Fibroblast of skin of right biceps (primary cell): ENCODE measurements around the gene MAB21L4.
"Not testable (repeated sequence)": the region's sequence is repeated elsewhere in the genome, so short reads cannot be mapped to it uniquely, and the experiment has no call there.

Source experiments
- DNase-seq: peaks from one replicate; pipeline ENCODE4 v3.0.0-alpha.2; 2013

Gene MAB21L4

DNA sequence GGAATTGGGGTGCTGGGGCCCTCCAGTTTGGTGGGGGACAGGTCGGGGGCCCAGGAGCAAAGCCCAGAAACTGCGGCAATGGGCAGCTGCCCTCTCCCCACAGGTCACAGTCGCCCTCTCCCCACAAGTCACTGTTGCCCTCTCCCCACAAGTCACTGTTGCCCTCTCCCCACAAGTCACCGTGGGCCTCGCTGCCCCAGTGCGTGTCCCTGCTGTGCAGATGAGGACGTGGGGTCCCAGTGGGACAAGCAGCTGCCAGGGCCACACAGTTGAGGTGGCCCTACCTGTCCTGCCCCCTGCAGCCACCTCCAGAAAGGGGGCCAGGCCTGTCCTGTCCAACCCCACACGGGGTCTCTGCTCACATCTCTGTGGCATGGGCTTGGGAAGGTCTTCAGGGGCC, 40.3 kb downstream of the MAB21L4 start:
- DNase-seq = no peak

DNA sequence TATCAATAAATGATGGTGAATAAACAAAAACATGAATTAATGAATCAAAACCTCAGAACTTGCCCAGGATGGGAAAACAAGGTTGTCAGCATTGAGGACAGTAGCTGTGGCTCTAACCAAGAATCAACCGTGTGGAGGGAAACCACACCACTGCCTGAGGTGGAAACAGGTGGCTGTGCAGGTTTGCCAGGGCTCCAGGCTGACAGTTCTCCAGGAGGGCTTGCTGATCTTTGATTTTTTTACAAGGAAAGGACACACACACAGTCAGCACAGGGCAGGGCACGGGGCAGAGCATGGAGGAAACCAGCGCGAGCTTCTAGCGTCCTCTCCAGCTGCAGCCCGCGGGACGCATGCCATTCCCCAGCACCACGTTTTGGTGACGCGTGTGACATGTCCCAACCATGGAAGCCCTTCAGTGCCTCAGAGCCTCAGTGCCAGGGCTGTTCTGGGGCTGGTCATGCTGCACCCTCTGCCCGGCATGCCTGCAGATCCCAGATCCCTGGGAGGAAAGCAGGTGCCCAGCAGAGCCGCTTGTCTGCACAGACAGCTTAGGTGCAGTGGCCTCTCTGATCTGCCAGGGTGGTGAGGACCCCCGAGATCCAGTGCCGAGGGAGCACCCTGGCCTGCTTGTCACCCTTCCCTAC, 43.2 kb downstream of the MAB21L4 start:
- DNase-seq = no peak

DNA sequence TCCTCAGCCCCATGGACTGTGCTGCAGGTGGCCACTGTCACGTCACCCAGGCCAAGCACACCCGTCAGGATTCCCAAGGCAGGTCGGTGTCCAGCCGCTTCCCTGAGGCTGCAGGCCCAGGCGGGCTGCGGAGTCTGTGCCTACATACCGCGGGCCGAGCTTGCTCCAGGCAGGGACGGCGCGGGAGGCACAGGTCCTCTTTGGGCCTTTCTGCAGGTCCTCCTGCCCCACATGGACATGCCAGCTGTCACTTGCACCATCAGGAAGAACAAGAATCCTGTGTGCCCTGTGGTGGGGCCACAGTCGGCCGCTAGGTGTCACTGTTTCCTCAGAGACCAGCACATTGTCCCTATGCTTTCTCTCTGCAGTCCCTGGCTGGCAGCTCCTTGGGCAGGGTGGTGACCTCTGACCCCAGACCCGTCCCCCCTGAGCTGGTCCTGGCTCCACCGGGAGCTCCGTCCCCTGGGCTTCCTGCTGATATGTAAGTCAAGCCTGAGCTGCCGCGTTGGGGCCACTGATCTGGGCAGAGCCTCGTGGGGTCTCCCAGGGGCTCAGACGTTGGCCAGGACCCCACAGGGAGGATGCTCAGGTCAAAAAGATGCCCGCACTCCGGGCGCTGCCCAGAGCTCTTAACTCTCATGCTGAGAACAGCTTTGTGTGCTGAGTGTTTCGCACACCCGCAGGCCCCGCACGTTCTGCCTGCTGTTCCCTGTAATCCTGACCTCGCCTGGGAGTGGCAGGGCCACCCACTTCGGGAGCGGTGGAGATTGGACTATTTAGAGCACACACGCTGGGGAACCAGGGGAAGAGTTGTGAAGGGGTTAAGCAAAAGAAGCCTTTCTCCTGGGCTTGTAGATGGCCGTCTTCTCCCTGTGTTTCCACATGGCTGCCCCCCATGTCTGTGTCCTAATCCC, 44.6 kb downstream of the MAB21L4 start:
- DNase-seq = peak; percentile 62

DNA sequence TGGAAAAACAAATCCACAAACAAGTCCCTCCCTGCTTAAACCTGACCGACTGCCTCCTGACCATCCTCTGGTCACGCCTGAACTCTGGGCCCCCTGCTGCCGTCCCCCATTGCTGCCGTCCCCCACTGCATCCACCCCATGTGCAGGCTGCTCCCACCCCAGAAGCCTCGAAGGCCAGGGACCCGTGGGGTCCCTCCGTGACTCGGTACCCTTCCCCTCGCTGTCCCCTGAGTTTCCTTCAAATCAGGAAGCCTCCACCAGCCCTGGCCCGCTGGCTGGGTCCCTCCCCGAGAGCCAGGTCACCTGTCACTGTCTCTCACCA, 45.2 kb downstream of the MAB21L4 start:
- DNase-seq = no peak

DNA sequence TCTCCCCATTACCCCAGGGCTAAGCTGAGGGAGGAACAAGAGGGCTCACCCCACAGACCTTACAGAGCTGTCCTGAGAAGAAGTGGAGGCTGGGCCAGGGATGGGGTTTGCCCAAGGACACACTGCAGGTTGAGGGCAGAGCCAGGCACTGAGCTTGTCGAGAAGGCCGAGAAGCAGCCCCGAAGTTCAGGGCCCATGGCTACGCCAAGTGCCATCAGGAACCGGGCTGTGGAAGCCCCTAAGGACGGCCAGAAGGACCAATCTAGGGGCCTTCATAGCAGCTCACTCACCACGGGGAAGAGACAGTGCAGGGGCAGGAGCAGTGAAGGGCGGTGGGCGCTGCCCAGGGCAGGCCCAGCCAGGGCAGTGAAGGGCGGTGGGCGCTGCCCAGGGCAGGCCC, 45.9 kb downstream of the MAB21L4 start:
- no peak for DNase-seq

GRCh38 chr2:240848900-240849680, 46.9 kb downstream of the MAB21L4 start:
- no peak for DNase-seq

DNA sequence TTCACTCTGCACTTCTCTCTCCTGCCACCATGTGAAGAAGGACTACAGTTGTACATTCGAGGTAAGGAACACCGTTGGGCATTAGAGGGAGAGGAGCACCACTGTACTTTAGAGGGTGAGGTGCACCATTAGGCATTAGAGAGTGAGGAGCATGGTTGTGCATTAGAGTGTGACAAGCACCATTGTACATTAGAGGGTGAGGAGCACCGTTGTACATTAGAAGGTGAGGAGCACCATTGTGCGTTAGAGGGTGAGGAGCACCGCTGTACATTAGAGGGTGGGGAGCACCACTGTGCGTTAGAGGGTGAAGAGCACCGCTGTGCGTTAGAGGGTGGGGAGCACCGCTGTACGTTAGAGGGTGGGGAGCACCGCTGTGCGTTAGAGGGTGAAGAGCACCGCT, 48.1 kb downstream of the MAB21L4 start:
- DNase-seq = no peak

DNA sequence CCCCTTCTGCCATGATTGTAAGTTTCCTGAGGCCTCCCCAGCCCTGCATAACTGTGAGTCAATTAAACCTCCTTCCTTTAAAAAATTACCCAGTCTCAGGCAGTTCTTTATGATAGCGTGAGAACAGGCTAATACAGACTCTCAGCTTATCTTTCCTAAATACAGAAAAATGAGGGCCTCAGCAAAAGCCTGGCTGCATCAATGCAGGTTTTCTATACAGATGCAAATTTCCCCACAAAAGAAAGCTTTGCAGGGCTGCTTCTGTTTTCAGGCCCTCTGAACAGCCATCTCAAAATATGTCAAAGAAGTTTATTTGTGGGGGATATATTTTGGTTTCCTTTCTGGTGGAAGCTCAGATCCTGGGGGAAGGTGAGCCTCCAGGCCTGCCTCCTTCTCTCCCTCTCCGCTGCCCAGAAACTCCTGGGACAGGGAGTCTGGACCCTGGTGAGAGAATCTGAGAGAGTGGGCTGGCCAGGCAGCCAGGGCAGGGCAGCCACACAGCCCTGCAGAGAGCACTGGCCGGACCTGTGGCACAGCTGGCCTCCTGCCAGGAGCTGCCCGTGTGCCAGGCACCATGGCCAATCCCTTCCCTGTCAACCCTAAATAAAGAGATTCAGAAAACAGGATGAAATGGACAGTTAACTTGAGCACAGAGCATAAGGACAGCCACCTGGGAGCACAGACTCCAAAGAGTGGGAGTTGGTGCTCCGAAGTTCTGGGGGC, 48.9 kb downstream of the MAB21L4 start:
- DNase-seq = no peak

DNA sequence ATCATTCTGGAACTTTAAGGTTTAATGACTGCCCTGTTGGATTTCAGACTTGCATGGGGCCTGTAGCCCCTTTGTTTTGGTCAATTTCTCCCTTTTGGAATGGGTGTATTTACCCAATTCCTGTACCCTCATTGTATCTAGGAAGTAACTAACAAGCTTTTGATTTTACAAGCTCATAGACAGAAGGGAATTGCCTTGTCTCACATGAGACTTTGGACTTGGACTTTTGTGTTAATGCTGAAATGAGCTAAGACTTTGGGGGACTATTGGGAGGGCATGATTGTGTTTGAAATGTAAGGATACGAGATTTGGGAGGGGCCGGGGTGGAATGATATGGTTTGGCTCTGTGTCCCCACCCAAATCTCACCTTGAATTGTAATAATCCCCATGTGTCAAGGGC, 49.6 kb downstream of the MAB21L4 start:
- DNase-seq = not testable (repeated sequence)

DNA sequence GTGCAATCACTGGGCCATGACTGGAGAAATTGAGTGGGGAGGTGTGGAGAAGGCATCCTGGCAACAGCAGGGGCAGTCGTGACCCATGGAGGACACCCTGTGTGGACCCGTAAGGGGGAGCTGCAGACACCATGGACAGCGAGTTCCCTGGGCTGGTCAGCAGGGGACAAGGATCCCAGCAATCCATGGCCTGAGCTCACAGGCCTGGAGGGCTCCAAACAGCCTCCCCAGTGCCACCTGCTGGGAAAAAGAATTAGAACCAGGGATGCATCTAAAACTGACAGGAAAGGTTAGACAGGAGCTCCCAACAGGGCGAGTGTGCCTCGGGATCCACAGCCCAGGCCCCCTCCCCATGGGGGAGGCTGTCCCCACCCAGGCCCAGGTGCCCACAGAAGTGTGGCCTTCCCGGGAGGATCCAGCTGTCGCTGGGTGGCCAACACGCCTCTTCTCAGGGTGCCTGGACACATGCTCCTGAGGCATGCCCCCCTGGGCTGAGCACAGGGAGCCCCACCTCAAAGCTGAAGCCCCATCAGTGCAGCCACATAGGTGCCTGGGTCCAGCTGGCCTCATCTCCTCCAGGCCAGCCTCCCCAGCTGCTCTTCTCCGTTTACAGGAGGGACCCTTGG, 55.4 kb downstream of the MAB21L4 start:
- peak; percentile 41 for DNase-seq

DNA sequence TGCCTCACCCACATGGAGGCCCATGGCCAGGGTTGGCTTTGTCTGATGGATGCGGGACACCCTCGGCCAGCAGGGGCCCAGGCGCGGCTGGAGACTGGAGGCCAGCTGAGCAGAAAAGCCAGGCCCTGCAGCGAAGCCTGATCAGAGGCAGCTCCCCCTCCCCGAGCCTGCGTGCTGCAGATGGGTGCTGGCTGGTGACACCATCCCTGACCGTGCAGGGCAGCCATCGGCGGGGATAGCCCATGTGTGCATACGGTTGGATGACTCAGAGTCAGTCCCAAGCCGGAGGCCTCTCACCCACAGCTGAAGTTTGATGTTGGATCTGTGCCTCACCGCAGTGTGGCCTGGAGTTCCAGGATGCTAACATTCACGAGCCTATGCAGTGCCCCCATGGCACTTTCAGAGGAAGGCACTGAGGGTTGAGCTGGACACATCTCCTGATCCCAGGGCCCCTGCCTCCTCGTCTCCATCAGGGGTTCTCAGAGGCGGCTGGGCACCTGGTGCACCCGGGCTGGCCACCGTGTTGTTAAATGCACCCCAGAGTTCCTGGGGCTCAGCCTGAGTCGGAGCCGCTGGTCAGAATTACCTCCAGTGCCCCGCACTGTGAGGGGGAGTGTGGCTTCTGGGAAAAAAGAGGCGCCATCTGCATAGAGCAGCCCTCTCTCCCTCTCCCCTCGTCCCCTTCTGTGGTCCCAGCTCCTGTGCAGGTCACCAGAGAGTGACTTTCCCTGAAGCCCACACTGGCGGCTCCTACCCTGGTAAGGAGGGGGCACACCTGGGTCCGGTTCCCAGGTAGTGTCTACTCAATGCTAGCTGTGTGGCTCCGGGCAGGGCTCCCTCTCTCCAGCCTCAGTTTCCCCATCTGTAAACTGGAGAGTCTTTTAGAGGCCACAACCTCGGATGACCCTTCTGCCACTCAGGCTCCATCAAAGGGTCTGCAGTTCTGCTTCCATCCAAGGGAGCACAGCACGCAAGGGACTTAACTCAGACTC, 56.5 kb downstream of the MAB21L4 start:
- DNase-seq = no peak

DNA sequence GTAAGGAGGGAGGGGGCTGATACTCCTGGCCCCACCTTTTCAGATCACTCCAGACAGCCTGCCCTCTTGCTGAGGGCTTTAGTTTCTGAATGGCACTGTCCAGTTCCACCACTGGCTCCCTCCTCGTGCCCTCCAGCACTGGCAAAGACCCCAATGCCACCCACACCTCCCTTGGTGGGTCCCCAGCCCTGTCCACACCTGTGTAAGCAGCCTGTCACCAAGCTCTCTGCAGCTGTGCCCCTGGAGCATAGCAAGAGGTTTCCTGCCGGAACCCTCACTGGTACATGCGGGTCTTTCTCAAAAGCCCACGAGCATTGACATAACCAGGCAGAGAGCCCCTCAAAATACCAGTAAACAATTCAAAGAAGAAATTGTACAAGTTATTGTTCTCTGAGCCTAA, 58.3 kb downstream of the MAB21L4 start:
- no peak for DNase-seq

DNA sequence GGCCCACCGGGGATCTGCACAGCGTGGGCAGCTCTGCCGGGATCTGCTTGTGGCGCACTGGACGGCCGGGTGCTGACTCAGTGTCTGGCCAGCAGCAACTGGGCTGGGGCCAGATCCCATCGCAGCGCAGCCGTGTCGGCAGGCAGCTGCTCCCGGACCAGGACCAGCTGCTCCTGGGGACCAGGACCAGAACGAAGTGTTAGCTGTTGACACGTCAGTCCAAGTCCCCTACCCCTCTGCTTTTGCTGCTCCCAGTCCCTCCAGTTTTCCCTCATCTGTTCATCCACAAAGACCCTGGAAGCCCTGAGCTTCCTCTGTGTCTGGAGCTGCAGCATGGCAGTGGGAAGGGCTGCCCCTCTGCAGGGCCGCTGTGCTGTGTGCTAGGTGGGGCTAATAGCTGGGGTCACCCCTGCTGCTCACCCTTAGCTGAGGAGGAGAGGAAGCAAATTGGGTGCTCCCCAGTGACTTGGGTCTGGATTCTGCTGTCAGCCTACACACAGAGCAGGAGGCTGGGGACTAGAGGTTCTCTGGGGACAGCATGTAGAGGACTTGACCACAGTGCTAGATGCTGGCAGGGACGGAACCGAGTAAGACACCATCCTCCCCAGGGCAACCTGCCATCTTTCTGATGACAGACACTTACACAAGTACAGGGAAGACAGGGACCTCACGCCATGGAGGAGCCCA, 59.0 kb downstream of the MAB21L4 start:
- DNase-seq = no peak
